Measurements from ENCODE around the gene HIVEP1.

The HIVEP1 gene

GRCh38 chr6:11994875-11995461, 17.1 kb upstream of the HIVEP1 start:
- DNase-seq (ENCODE audit: low read depth) = no peak

GRCh38 chr6:11996751-11997150, 15.4 kb upstream of the HIVEP1 start:
- DNase-seq (ENCODE audit: low read depth) = no peak

GRCh38 chr6:11999246-11999645, 12.9 kb upstream of the HIVEP1 start:
- DNase-seq (ENCODE audit: low read depth) = no peak

- DNase-seq (ENCODE audit: low read depth) = no peak
Measured at GRCh38 chr6:12000174-12000573, 11.9 kb upstream of the HIVEP1 start.

- no peak for DNase-seq (ENCODE audit: low read depth)
Measured at GRCh38 chr6:12001004-12001705, 11.0 kb upstream of the HIVEP1 start.

- no peak for DNase-seq (ENCODE audit: low read depth)
Measured at GRCh38 chr6:12001706-12002435, 10.2 kb upstream of the HIVEP1 start.

- DNase-seq (ENCODE audit: low read depth) = no peak
Measured at GRCh38 chr6:12007473-12007872, 4.6 kb upstream of the HIVEP1 start.

- DNase-seq (ENCODE audit: low read depth) = no peak
Measured at GRCh38 chr6:12007887-12008286, 4.2 kb upstream of the HIVEP1 start.

- DNase-seq (ENCODE audit: low read depth) = peak; percentile 47
Measured at GRCh38 chr6:12008366-12009179, 3.5 kb upstream of the HIVEP1 start.

- DNase-seq (ENCODE audit: low read depth) = no peak
Measured at GRCh38 chr6:12009180-12009685, 2.9 kb upstream of the HIVEP1 start.

GRCh38 chr6:12009876-12010634, 2.1 kb upstream of the HIVEP1 start:
- DNase-seq (ENCODE audit: low read depth) = peak; percentile 83

- DNase-seq (ENCODE audit: low read depth) = no peak
Measured at GRCh38 chr6:12010635-12011275, 1.4 kb upstream of the HIVEP1 start.

- peak; percentile 94 for DNase-seq (ENCODE audit: low read depth)
Measured at GRCh38 chr6:12011276-12012037, 655 bp upstream of the HIVEP1 start.

- peak; percentile 76 for DNase-seq (ENCODE audit: low read depth)
Measured at GRCh38 chr6:12012558-12013306, 620 bp downstream of the HIVEP1 start.

- no peak for DNase-seq (ENCODE audit: low read depth)
Measured at GRCh38 chr6:12013307-12013719, 1.2 kb downstream of the HIVEP1 start.

GRCh38 chr6:12014027-12014872, 2.1 kb downstream of the HIVEP1 start:
- no peak for DNase-seq (ENCODE audit: low read depth)

- no peak for DNase-seq (ENCODE audit: low read depth)
Measured at GRCh38 chr6:12014873-12015149, 2.7 kb downstream of the HIVEP1 start.

- no peak for DNase-seq (ENCODE audit: low read depth)
Measured at GRCh38 chr6:12017263-12017662, 5.2 kb downstream of the HIVEP1 start.

All from stromal cell of bone marrow (primary cell).